Endometrial microvascular endothelial cells (primary cell): ENCODE data around the gene GJA4. TPM values are rescaled to one million over a fixed set of nuclear protein-coding genes. Genes with fewer than 3 reads are reported as not detected.
"Not testable (repeated sequence)": the region's sequence is repeated elsewhere in the genome, so short reads cannot be mapped to it uniquely, and the experiment has no call there.

Source experiments
- in situ Hi-C: cut with HindIII; loops from 2 replicates; pipeline ENCODE4 v1.10.0; 2017; ENCODE audit warnings: low sequenced_read_pairs, low pct_unique_long_range_greater_than_20kb; ENCODE audit errors: inconsistent ontology term
- total RNA-seq: library from RNA; depleted of rRNA; stranded (reverse); fragments of >200 nt; gene quantifications from one replicate; pipeline ENCODE4 v1.2.3, GENCODE V29; 2015; ENCODE audit errors: inconsistent ontology term

The GJA4 gene
- total RNA-seq, 1 donor from 2014 or later: not detected

GRCh38 chr1:34762474-34763141, 30.2 kb upstream of the GJA4 start:
- in situ Hi-C loops: no loop called here

- in situ Hi-C loops: no loop called here
Measured at GRCh38 chr1:34763142-34763781, 29.5 kb upstream of the GJA4 start.

GRCh38 chr1:34768856-34769255, 23.9 kb upstream of the GJA4 start:
- in situ Hi-C loops: no loop called here

- in situ Hi-C loops: no loop called here
Measured at GRCh38 chr1:34770891-34771504, 21.8 kb upstream of the GJA4 start.

GRCh38 chr1:34771573-34772371, 21.0 kb upstream of the GJA4 start:
- in situ Hi-C loops: no loop called here

GRCh38 chr1:34773114-34773513, 19.7 kb upstream of the GJA4 start:
- in situ Hi-C loops: not testable (repeated sequence)

GRCh38 chr1:34774957-34775356, 17.8 kb upstream of the GJA4 start:
- in situ Hi-C loops: no loop called here

- in situ Hi-C loops: no loop called here
Measured at GRCh38 chr1:34776911-34777310, 15.9 kb upstream of the GJA4 start.

- in situ Hi-C loops: no loop called here
Measured at GRCh38 chr1:34777519-34778321, 15.1 kb upstream of the GJA4 start.

GRCh38 chr1:34778381-34778780, 14.4 kb upstream of the GJA4 start:
- in situ Hi-C loops: no loop called here

- in situ Hi-C loops: no loop called here
Measured at GRCh38 chr1:34779005-34779404, 13.8 kb upstream of the GJA4 start.

GRCh38 chr1:34779526-34779925, 13.3 kb upstream of the GJA4 start:
- in situ Hi-C loops: no loop called here

GRCh38 chr1:34779962-34780361, 12.8 kb upstream of the GJA4 start:
- in situ Hi-C loops: no loop called here

- in situ Hi-C loops: no loop called here
Measured at GRCh38 chr1:34780528-34780927, 12.3 kb upstream of the GJA4 start.

GRCh38 chr1:34781071-34781843, 11.5 kb upstream of the GJA4 start, which contains the start of gene GJB3:
GJB3 (plus strand) TSS chr1:34781214; CDS start chr1:34784763, 3,549 bp downstream.
- in situ Hi-C loops: no loop called here

- in situ Hi-C loops: no loop called here
Measured at GRCh38 chr1:34781844-34782391, 10.9 kb upstream of the GJA4 start.

GRCh38 chr1:34784751-34785221, 8.0 kb upstream of the GJA4 start:
- in situ Hi-C loops: no loop called here
